ENCODE measurements around the gene TMEM129. TPM values are rescaled to one million over a fixed set of nuclear protein-coding genes. Genes with fewer than 3 reads are reported as not detected.

TMEM129 gene
- total RNA-seq, 4 donors from 2014 or later: 46.6 to 94.2 (median 64.6) TPM

GRCh38 chr4:1757836-1758235, 36.7 kb upstream of the TMEM129 start:
- Histone ChIP-seq H3K9me3 (no peaks in the 10 kb centered on the region), H3K4me1 (peaks cover 0 to 2% (median 0%) of the 10 kb centered on the region in 3 donors), H3K27ac (no peak overlapping the region), H3K36me3 (no peaks in the 10 kb centered on the region), H3K27me3 (peaks cover 5% of the 10 kb centered on the region), H3K4me3 (no peak overlapping the region)
- no peak for TF ChIP-seq CTCF (IDR thresholded peaks at IDR 0.05)
- no peak for TF ChIP-seq POLR2AphosphoS5 (IDR thresholded peaks at IDR 0.05)
- TF ChIP-seq POLR2A (IDR thresholded peaks at IDR 0.05): no peak
- TF ChIP-seq EP300 (IDR thresholded peaks at IDR 0.05): no peak
- ATAC-seq: no peak
- 73% methylated on average over 5 of the region's 17 CpGs; no CpG with 5 or more reads in 1 of the 2 donors for WGBS, 2 donors (ENCODE audit: low coverage in 1 of 2)

- H3K4me3 ChIP-seq: no peak overlapping the region
- 45 to 62% methylated on average over 3 to 4 of the region's 20 CpGs for WGBS, 2 donors (ENCODE audit: low coverage in 1 of 2)
- H3K27ac ChIP-seq: no peak overlapping the region
- no peak for ATAC-seq
- peaks cover 2% of the 10 kb centered on the region for H3K27me3 ChIP-seq
- H3K36me3 ChIP-seq: no peaks in the 10 kb centered on the region
- H3K4me1 ChIP-seq: peaks cover 0 to 8% (median 0%) of the 10 kb centered on the region in 3 donors
- H3K9me3 ChIP-seq: no peaks in the 10 kb centered on the region
- TF ChIP-seq POLR2AphosphoS5 (IDR thresholded peaks at IDR 0.05) (no peak), EP300 (IDR thresholded peaks at IDR 0.05) (no peak), CTCF (IDR thresholded peaks at IDR 0.05) (no peak), POLR2A (IDR thresholded peaks at IDR 0.05) (no peak)
These were observed 36.0 kb upstream of the TMEM129 start for GRCh38 chr4:1756893-1757779.

GRCh38 chr4:1756079-1756478, 35.0 kb upstream of the TMEM129 start:
- Histone ChIP-seq H3K4me1 (peaks cover 0 to 9% (median 0%) of the 10 kb centered on the region in 3 donors), H3K4me3 (no peak overlapping the region), H3K27me3 (peaks cover 3% of the 10 kb centered on the region), H3K27ac (no peak overlapping the region), H3K9me3 (no peaks in the 10 kb centered on the region), H3K36me3 (no peaks in the 10 kb centered on the region)
- WGBS, 2 donors (ENCODE audit: low coverage in 1 of 2): no CpG with 5 or more reads among the region's 18 CpGs
- TF ChIP-seq EP300 (IDR thresholded peaks at IDR 0.05) (no peak), POLR2AphosphoS5 (IDR thresholded peaks at IDR 0.05) (no peak), CTCF (IDR thresholded peaks at IDR 0.05) (no peak), POLR2A (IDR thresholded peaks at IDR 0.05) (no peak)
- no peak for ATAC-seq

GRCh38 chr4:1755297-1755696, 34.2 kb upstream of the TMEM129 start:
- no peak for ATAC-seq
- H3K36me3 ChIP-seq: no peaks in the 10 kb centered on the region
- H3K27me3 ChIP-seq: peaks cover 9% of the 10 kb centered on the region
- no peak overlapping the region for H3K27ac ChIP-seq
- no peak for TF ChIP-seq CTCF (IDR thresholded peaks at IDR 0.05)
- TF ChIP-seq POLR2A (IDR thresholded peaks at IDR 0.05): no peak
- TF ChIP-seq EP300 (IDR thresholded peaks at IDR 0.05): no peak
- no peak for TF ChIP-seq POLR2AphosphoS5 (IDR thresholded peaks at IDR 0.05)
- H3K4me1 ChIP-seq: peaks cover 0 to 9% (median 0%) of the 10 kb centered on the region in 3 donors
- 85% methylated on average over 9 of the region's 17 CpGs; no CpG with 5 or more reads in 1 of the 2 donors for WGBS, 2 donors (ENCODE audit: low coverage in 1 of 2)
- H3K4me3 ChIP-seq: no peak overlapping the region
- H3K9me3 ChIP-seq: no peaks in the 10 kb centered on the region

GRCh38 chr4:1754336-1754735, 33.2 kb upstream of the TMEM129 start:
- no peaks in the 10 kb centered on the region for H3K9me3 ChIP-seq
- no peak for ATAC-seq
- peaks cover 19% of the 10 kb centered on the region for H3K27me3 ChIP-seq
- H3K4me3 ChIP-seq: no peak overlapping the region
- H3K36me3 ChIP-seq: no peaks in the 10 kb centered on the region
- WGBS, 2 donors (ENCODE audit: low coverage in 1 of 2): no CpG with 5 or more reads among the region's 5 CpGs
- H3K4me1 ChIP-seq: peaks cover 0 to 9% (median 0%) of the 10 kb centered on the region in 3 donors
- TF ChIP-seq POLR2AphosphoS5 (IDR thresholded peaks at IDR 0.05) (no peak), POLR2A (IDR thresholded peaks at IDR 0.05) (no peak), CTCF (IDR thresholded peaks at IDR 0.05) (no peak), EP300 (IDR thresholded peaks at IDR 0.05) (no peak)
- H3K27ac ChIP-seq: no peak overlapping the region
